MG63 (cell line): ENCODE measurements around the gene PRKCE. TPM values are rescaled to one million over a fixed set of nuclear protein-coding genes. Genes with fewer than 3 reads are reported as not detected.

Experiments used
- DNase-seq: peaks from one replicate; pipeline ENCODE4 v3.0.0-alpha.2; 2020
- H3K27me3 ChIP-seq: fragments of 250-450 bp; sonication (Bioruptor Pico); 2 replicates; pipeline ENCODE4 v1.5.1; 2020; ENCODE audit warnings: mild to moderate bottlenecking, moderate library complexity
- H3K36me3 ChIP-seq: fragments of 250-450 bp; sonication (Bioruptor Pico); 2 replicates; pipeline ENCODE4 v1.5.1; 2020; ENCODE audit warnings: mild to moderate bottlenecking, moderate library complexity
- H3K4me3 ChIP-seq: fragments of 250-450 bp; sonication (Bioruptor Pico); 2 replicates; pipeline ENCODE4 v1.5.1; 2020; ENCODE audit warnings: mild to moderate bottlenecking, moderate library complexity
- H3K9me3 ChIP-seq: fragments of 250-450 bp; sonication (Bioruptor Pico); 2 replicates; pipeline ENCODE4 v1.5.1; 2020; ENCODE audit warnings: mild to moderate bottlenecking, moderate library complexity
- total RNA-seq: library from RNA; depleted of rRNA; stranded (reverse); fragments of >200 nt; shearing (Covaris generic); gene quantifications from 2 replicates; pipeline ENCODE4 v1.2.3, GENCODE V29; 2014; ENCODE audit warnings: low replicate concordance

PRKCE gene
- total RNA-seq, 1 experiment from 2014 or later = 16.9 TPM

DNA sequence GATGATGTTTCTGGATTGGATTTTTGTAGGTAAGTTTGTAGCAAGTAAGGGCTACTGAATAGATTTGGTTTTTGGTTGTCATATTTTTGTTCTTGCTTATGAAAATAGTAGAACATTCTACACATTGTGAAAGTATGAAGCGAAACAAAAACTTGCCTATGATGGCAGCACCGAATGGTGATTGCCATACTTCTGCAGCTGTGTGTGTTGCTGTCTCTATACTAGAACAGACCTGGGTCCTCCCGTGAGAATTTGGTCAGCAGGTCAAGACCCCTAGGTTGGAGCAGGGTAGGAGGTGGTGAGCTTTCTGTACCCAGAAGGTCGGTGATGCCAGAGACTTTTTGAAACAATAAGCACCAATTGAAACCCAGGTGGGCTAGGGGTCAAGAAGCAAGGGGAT lies 322.6 kb downstream of the PRKCE start:
- H3K27me3 ChIP-seq = no peaks in the 10 kb centered on the region
- H3K9me3 ChIP-seq = no peaks in the 10 kb centered on the region
- no peak for DNase-seq
- H3K4me3 ChIP-seq = no peak overlapping the region
- H3K36me3 ChIP-seq = peaks cover 7% of the 10 kb centered on the region

DNA sequence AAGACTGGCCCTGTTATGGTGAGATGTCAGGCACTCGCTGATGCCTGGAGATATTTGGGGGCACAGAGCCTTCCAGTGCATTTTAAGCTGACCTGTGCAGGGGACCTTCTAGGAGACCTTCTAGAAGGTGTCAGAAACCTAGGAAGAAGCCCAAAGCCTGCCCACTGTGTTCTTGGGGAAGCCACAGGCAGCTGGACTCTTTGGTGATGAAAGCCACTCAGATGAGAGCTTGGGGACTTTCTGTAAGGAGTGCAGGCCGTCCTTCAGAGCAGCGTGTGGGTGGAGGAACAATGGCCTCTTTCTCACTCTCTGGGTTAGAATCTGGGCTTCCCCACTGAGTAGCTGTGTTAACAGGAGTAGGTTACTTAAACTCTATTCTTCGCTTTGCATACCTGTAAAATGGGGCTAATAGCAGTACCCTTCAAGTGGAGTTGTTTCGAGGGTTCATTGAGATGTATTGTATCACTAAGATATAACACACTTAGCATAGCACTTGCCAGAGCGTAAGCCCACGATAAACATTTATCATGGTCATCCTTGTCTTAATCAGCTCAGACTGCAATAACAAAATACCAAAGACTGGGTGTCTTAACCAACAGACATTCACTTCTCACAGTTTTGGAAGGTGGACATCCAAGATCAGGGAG lies 323.4 kb downstream of the PRKCE start:
- H3K4me3 ChIP-seq = no peak overlapping the region
- H3K9me3 ChIP-seq = no peaks in the 10 kb centered on the region
- DNase-seq = no peak
- H3K27me3 ChIP-seq = no peaks in the 10 kb centered on the region
- peaks cover 7% of the 10 kb centered on the region for H3K36me3 ChIP-seq

DNA sequence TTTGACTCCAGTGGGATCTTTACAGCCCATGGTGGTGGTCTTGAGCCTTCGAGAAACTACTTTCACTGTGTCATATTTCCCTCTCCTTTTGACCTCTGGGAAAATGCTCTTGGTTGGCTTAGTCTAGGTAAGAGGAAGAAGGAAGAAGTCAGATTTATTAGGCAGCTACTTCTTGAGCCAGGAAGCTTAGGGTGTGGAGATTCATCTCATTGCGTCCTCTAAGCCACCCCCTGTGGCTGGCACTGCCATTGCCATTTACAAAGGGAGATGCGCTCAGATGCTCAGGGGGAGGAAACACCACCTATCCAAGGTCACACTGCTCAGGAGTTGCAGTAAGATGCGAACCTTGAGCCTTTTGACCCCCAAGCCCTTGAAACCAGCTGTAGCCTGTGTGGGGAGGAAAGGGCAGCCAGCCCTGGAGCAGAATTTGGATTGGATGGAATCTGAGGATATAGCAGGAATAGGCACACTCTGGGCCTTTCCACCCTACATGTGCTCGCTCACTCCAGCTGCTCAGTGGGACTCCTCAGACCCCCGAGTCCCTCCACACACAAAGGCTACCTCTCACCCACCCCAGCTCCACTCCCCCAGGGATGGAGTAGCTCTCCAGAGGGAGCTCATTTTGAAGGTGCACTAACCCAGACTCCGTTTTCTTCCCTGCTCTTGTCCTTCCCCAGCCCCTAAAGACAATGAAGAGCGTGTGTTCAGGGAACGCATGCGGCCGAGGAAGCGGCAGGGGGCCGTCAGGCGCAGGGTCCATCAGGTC lies 324.5 kb downstream of the PRKCE start:
- Histone ChIP-seq H3K27me3 (no peaks in the 10 kb centered on the region), H3K9me3 (no peaks in the 10 kb centered on the region), H3K36me3 (peaks cover 7% of the 10 kb centered on the region), H3K4me3 (no peak overlapping the region)
- no peak for DNase-seq

DNA sequence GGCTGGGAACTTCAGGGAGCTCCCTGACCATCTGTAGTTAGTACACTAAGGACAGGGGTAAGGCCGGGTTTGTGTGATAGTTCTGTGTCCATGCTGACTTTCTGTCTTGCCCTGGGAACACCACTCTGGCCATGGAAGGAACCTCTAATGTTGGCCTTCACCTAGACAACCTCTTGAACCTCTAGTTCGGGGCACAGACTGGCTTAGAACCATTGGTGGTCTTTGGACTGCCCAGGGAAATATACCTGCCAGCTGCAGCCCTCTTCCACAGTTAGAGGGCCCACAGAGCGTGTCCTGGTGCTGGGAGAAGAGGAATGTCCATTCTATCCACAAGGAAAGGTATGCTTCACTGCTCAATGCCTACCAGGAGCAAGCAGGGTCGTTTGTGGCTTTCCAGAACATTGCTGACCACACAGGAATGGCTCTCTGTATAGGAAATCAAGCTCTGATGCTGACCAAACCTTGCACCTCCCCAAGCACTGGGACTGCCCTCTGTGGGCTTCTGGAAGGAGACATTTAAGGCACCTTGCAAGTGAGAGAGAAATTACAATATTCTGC lies 326.9 kb downstream of the PRKCE start:
- H3K9me3 ChIP-seq = no peaks in the 10 kb centered on the region
- no peak for DNase-seq
- H3K4me3 ChIP-seq = no peak overlapping the region
- peaks cover 7% of the 10 kb centered on the region for H3K36me3 ChIP-seq
- H3K27me3 ChIP-seq = no peaks in the 10 kb centered on the region

DNA sequence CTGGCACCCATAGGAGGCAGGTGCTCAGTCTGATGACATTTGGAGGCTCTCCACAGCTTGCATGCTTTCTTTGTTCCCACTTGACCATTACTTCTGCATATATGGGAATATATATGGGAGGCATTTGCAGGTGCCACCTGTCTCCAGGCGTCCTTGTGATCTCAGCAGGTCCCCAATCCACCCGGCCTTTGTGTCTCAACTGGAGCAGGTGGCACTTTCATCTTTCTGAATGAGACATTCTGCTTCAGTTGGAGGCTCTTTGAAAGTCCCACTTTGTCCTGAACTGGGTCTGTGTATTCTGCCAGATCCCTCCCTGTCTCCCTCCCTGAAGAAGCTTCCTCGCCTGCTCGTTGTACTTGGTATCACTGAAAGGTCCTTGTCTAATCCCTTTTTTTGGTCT lies 327.6 kb downstream of the PRKCE start:
- H3K27me3 ChIP-seq = no peaks in the 10 kb centered on the region
- DNase-seq = no peak
- H3K4me3 ChIP-seq = no peak overlapping the region
- no peaks in the 10 kb centered on the region for H3K9me3 ChIP-seq
- H3K36me3 ChIP-seq = peaks cover 7% of the 10 kb centered on the region

DNA sequence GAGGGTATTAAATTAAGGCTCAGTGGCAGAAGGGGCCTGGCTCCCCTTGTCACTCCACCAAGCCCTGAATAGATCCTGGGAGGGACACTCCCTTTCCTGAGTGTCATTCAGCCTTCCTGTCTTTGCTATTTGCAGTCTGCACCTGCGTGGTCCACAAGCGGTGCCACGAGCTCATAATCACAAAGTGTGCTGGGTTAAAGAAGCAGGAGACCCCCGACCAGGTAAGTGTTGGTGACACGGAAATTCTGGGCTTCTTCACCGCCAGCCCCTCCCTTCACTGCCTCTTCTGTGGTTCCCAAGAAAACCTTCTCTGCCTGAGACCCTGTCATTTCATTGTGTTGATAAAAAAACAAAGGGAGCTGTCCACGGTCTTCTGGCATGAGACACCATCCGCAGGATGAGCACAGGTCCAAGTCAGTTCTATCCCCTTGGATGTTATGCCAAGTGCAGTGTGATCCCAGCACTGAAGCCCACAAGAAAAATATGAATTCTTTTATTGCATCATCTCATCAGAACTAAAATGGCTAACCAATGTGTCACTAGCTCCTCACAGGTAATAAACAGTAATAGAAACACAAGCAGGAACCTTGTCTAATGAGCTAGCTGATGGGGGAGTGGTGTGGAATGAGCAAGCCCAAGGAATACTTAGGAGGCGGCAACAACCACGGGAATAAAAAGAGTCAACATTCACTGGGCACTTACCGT lies 328.8 kb downstream of the PRKCE start:
- Histone ChIP-seq H3K9me3 (no peaks in the 10 kb centered on the region), H3K27me3 (no peaks in the 10 kb centered on the region), H3K36me3 (peaks cover 7% of the 10 kb centered on the region), H3K4me3 (no peak overlapping the region)
- no peak for DNase-seq

DNA sequence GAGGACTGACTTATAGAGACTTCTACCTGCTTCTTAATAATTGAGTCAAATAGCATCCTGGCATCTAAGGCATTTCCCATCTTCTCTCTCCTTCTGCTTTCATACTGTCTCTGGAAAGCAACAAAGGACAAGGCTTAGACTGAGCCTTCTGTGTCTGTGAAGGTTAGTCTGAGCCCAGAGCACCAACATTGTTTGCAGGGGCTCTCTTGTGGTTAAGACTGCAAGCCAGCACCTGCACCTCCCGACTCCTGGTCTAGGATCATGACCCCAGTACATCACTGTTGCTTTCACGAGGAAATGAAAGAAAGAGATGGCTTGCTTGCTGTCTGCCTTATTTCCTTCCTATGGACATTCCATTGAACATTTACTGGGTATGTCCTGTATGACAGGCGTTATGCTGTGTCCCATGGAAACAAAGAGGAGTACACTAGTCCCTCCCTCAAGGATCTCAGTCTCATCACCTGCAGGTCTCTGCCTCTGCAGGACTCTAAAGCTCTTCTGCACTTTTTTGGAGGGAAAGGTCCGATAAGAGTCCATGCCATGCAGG lies 330.0 kb downstream of the PRKCE start:
- Histone ChIP-seq H3K4me3 (no peak overlapping the region), H3K9me3 (no peaks in the 10 kb centered on the region), H3K36me3 (peaks cover 10% of the 10 kb centered on the region), H3K27me3 (no peaks in the 10 kb centered on the region)
- no peak for DNase-seq

DNA sequence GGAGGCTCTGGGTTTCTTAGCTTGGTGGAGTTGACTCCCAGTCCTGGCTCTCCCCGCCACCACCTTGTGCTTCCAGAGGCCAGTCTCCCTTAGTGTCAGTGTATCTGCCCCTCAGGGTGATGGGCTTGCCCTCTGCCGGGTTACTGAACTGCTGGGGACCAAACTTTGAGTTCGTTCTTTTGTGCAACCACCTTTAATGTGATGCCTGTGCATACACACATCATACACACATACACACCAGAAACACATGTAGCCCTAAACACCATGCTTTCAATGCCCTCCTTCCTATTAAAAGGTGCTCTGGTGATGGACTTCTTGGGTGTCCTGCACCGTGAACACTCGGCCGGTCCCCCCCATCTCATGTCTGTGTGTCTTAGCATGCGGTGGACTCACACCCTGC lies 330.6 kb downstream of the PRKCE start:
- H3K9me3 ChIP-seq = no peaks in the 10 kb centered on the region
- H3K4me3 ChIP-seq = no peak overlapping the region
- peaks cover 10% of the 10 kb centered on the region for H3K36me3 ChIP-seq
- DNase-seq = no peak
- no peaks in the 10 kb centered on the region for H3K27me3 ChIP-seq

DNA sequence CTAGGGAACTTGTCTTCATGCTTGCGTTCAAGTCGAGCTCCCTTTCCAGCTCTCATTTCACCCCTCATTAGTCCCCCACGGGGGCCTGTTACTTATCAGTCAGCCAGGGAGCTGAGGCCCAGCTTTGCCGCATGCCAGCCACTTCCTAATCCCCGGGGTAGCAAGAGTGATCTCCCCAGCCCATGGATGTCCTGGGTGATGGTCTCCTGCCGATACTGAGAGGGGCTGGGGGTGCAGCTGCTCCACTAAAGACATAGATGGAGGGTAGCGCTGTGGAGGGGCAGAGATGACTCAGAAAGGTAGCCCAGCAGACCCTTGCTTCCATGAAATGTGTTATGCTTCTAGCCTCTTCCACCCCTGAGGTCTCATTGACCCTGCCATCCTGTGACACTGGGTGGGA lies 331.7 kb downstream of the PRKCE start:
- H3K4me3 ChIP-seq = no peak overlapping the region
- DNase-seq = no peak
- no peaks in the 10 kb centered on the region for H3K27me3 ChIP-seq

DNA sequence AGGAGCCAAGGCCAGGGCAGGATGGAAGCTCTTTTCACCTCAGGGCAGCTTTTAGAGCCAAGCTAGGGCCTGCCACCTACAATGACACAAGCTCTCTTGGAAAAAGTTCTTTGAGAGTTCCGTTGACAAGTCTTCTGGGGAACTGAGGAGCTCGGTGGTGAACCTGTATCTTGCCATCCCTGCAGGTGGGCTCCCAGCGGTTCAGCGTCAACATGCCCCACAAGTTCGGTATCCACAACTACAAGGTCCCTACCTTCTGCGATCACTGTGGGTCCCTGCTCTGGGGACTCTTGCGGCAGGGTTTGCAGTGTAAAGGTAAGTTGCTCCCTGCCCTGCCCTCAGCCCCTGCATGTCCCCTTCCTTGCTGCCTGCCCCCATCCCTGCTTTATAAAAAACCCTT lies 332.9 kb downstream of the PRKCE start:
- Histone ChIP-seq H3K27me3 (no peaks in the 10 kb centered on the region), H3K4me3 (no peak overlapping the region), H3K36me3 (peaks cover 6% of the 10 kb centered on the region), H3K9me3 (no peaks in the 10 kb centered on the region)
- DNase-seq = no peak

More for the DNA sequence above, 331.7 kb downstream of the PRKCE start:
- Histone ChIP-seq H3K36me3 (peaks cover 4% of the 10 kb centered on the region), H3K9me3 (no peaks in the 10 kb centered on the region)

DNA sequence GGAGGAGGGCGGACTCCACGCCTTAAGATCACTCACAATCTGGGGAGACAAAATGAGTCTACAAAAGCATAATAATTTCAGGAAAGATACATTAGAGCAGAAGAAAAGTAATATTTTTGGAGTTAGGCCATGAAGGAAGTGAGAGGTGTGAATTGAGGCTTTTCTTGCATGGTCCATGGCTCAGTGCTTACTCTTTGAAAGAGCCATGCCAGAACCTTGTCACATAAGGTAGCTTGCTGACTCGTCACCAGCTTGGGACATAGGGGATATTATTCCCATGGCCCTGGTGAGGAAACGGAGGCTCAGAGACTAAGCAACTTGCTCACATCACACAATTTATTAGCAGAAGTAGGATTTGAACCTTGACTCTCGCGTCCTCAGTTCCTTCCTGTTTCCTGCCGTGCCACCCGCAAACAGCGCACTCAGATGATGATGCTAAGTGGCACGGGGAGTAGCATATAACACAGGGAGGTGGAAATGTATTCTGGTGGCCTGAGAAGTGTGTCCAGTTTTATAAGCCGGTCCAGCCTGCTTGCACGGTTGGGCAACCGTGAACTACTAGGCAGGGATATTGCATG lies 333.5 kb downstream of the PRKCE start:
- H3K9me3 ChIP-seq = no peaks in the 10 kb centered on the region
- H3K36me3 ChIP-seq = peaks cover 11% of the 10 kb centered on the region
- no peaks in the 10 kb centered on the region for H3K27me3 ChIP-seq
- no peak overlapping the region for H3K4me3 ChIP-seq
- DNase-seq = no peak

DNA sequence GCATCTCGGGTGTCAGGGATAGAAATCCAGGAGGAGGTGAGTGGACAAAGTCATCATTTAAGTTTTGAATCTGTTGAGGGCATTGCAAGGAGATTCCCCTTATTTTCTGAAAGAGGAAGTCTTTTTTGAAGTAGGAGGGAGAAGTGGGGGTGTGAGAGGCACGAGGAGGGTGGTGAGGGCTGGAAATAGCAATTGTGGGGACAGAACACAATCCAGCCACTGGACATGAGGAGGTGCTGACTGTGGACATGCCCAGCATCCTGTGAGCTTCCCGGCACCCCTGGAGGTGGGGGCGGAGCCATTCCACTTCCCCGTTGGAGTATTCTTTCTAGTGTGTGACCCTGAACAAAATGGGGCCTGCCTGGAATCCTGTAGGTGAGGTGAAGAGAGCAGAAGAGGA lies 335.0 kb downstream of the PRKCE start:
- Histone ChIP-seq H3K4me3 (no peak overlapping the region), H3K9me3 (no peaks in the 10 kb centered on the region), H3K36me3 (peaks cover 16% of the 10 kb centered on the region), H3K27me3 (no peaks in the 10 kb centered on the region)
- DNase-seq = no peak

DNA sequence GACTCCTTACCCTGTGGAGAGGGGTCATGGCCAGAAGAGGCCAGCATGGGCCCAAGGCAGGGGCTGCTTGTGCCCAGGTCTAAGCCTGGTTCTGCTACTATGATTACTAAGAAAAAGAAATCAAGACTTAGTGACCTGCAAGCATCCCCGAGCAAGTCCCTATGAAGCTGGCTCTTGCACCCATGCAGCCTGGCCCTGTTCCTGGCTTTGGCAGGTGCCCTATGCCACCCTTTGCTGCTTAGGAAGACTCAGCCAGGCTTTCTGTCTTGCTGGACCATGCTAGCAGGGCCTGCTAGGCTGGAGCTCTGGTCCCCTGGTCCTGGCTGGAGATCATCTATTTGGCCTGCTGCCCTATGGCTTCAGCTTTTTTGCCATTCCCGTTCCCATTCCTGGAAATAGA lies 336.4 kb downstream of the PRKCE start:
- Histone ChIP-seq H3K4me3 (no peak overlapping the region), H3K36me3 (peaks cover 16% of the 10 kb centered on the region), H3K27me3 (no peaks in the 10 kb centered on the region), H3K9me3 (no peaks in the 10 kb centered on the region)
- no peak for DNase-seq

DNA sequence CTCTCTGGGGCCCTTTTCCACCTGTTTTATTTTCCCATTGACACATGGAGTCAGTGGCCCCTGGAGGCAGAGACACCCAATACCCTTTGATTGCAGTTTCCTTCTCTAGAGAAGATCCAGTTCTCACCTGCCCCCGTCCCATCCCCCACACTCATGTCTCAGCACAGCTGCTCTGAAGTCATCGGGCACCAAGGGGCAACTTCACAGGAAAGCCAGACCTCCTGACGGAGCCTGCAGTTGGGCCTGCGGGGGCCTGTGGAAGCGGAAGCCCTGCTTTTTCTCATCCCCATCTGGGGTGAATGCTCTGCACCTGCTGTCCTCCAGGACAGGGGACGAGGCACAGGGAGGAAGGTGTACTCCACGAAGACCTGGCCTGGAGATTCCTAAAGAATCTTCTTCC lies 337.4 kb downstream of the PRKCE start:
- no peak for DNase-seq
- H3K27me3 ChIP-seq = no peaks in the 10 kb centered on the region
- no peak overlapping the region for H3K4me3 ChIP-seq
- no peaks in the 10 kb centered on the region for H3K9me3 ChIP-seq
- H3K36me3 ChIP-seq = peaks cover 16% of the 10 kb centered on the region

DNA sequence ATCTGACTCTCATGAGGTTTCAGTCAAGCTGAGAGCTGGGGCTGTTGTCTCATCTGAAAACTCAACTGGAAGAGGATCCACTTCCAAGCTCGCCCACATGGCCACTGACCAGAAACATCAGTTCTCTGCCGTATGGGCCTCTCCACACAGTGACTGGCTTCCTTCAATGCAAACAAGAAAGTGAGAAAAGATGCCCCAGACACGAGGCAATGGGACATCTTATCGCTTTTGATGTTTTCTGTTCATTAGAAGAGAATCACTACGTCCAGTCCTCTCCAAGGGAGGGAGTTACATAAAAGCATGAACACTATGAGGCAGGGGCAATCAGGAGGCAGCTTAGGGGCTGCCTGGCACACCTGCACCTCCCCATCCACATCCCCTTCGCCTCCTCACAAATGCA lies 338.7 kb downstream of the PRKCE start:
- H3K36me3 ChIP-seq = peaks cover 23% of the 10 kb centered on the region
- H3K27me3 ChIP-seq = no peaks in the 10 kb centered on the region
- H3K9me3 ChIP-seq = no peaks in the 10 kb centered on the region
- H3K4me3 ChIP-seq = no peak overlapping the region
- DNase-seq = no peak

DNA sequence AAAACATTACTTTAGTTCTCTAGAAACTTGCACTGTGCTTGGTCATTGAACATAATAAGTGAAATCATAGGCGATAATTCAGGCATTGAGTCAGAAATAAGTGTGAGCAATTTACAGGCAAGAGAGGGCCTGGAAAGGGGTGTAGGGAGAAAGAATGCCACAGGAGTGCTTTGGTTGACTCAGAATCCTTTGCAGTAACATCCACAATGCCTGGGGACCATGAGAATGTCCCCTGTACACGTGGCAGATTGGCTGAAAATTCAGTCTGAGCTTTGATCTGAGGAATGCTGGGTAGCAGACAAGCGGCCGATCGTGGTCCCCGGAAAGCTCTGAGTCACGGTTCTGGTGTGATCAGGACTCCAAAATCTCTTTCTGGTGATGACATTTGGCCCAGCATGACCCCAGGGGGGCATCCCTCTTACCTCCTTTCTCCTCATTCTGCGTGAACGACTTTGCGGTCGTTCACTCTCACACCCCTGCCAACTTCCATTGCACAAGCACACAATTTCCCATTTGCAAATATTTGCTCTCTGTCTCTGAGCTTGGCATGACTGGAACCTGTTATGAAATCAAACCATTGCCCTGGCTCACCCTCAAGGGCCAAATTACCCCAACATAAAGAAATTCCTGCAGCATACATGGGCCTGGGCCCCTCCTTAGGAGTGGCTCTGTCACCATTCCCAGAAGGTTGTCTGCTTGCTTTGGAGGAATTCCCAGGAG lies 340.7 kb downstream of the PRKCE start:
- Histone ChIP-seq H3K4me3 (no peak overlapping the region), H3K36me3 (peaks cover 23% of the 10 kb centered on the region), H3K9me3 (0 out of 2 replicates have a peak, but pooled peaks cover 2% of the 10 kb centered on the region), H3K27me3 (no peaks in the 10 kb centered on the region)
- DNase-seq = peak; percentile 96
